Embryonic facial prominence (tissue), 1 donor: ENCODE measurements around the gene PDE3A.

Source experiments
- DNase-seq: peaks from one replicate; pipeline ENCODE4 v3.0.0-alpha.2; 2016; ENCODE audit errors: extremely low spot score

PDE3A gene

DNA sequence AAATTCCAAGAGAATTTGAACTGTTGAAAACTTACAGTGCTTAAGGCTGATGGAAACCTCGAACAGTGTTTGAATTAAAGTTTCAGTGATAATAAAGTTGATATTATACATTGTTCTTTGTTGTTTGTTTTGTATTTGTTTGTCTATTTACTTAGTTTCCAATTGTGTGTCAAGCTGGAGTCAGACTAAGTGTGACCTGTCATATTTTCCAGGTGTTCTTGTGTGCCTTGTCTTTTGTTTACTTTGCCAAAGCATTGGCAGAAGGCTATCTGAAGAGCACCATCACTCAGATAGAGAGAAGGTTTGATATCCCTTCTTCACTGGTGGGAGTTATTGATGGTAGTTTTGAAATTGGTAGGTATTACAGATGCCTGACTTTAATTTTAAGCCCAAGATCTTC lies 332.8 kb downstream of the PDE3A start:
- DNase-seq: no peak

DNA sequence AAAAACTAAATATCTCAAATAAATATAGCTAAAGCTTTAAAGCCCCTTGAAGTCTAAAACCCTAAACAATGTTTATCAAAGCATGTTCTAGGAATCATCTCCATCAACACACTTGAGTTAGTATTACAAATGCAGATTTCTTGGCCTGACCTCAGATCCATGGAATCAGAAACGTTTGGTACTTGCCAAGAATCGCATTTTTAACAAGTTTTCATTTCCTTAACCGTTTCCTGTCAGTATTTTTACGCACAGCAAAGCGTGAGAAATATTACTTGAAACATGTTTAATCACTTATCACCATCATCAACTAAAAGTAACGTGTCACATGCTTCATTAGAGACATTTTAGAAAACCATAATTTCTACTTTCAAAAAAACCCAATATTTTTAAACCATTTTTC lies 336.5 kb downstream of the PDE3A start:
- no peak for DNase-seq

DNA sequence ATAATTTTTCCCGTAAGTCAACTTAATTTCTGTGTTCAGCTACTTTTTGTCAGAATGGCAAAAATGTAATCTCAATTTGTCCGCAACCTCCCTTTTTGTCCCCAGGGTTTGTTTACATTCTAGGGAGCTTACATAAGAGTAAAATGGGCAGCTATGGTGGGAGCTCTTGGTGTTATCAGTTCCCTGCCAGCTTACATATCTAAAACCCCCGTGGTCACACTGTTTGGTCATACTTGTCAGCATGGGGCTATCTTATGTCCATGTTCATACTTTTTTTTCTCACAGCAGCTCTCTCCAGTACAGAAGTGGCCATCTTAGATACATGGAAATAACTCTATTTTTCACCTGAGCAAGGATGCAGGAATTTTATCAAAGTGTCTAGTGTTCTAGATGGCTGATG lies 343.5 kb downstream of the PDE3A start:
- DNase-seq: no peak

DNA sequence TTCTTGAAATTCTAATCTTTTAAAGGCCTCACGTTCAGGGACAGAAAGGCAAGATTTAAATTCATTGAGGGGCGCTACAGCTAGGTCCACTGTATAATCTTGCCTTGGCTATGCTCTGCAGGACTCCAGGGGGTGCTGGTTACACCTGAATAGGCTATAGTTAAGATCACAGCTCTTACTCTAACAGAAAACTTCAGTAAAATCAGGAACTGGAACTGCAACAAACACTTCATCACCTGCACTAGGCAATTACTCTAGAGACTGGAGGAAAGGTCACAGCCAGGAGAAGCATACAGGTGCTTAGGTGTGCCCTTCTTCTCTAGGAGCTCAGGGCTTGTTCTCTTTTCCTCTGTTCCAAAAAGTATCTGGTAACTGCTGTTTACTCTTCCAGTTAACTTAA lies 347.7 kb downstream of the PDE3A start:
- no peak for DNase-seq

DNA sequence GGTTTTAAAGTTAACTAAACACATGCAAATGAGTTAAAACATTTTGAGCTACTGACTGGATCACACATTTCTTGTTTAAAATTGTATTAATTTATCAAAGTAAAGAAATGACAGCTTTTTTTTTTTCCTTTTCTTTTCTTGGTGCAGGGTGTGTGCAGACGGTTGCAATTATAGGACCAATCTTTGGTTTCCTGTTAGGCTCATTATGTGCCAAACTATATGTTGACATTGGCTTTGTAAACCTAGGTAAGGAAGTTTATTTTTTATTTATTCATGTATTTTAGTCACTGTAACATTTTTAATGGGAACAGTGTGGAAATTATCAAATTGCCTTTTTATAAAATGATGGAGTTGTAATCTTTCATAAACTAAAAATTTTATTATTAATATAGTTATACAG lies 348.6 kb downstream of the PDE3A start:
- no peak for DNase-seq

DNA sequence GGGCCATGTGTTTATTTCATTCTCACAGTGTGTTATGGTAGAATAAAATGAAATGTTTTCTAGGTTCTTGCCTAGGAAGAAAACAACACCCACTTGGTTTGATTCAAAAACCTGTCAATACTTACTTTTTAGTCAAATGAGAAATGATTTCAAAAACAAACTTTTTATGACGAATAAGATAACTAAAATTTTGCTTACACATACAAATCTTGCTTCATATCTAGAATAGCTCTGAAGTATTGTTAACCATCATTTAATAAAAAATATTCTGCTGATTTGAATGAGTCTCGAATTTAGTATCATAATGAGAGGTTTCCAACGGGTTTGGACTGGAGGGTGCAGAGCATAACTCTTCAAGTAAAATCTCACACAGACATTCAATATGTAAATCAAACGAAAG lies 350.0 kb downstream of the PDE3A start:
- no peak for DNase-seq

DNA sequence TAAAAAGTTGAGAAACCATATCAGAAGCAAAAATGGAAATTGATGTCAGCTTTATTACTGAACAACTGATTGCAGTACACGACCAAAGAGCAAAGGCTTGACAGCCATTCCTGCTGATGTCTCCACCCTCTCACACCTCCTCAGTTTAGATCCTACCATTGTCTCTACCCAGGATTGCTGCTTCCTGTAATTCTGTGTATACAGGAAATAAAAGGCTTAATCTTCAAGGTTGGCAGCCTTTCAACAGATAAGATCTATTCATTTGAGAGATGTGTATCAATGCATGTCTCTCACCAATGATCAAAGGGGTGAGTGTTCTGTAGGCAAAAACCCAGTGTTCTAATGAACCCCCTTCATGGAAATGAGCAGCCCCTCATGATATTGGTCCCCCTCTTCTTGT lies 353.8 kb downstream of the PDE3A start:
- DNase-seq: no peak

DNA sequence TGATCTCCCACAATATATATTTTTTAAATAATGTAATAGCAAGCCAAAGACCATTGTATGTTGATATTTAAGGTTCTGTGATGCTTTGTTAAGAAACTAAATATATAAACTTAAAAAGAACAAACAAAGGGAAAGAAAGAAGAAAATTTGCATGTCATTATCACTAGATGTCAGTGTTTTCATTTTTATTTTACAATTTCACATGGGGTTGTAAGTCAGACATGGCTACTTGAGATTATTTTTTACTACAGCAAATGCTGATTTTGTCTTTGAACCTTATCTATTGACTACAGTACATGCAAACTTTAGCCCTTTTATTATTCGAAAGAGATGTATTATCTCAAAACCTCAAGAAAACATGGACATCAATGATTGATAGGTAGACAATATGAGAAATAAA lies 362.9 kb downstream of the PDE3A start:
- no peak for DNase-seq
